Measurements from ENCODE around the gene SAP130.
"Not testable (repeated sequence)": the region's sequence is repeated elsewhere in the genome, so short reads cannot be mapped to it uniquely, and the experiment has no call there.

SAP130 gene

GRCh38 chr2:127950264-127950663 lies 77.6 kb downstream of the SAP130 start:
- no peak for DNase-seq

DNA sequence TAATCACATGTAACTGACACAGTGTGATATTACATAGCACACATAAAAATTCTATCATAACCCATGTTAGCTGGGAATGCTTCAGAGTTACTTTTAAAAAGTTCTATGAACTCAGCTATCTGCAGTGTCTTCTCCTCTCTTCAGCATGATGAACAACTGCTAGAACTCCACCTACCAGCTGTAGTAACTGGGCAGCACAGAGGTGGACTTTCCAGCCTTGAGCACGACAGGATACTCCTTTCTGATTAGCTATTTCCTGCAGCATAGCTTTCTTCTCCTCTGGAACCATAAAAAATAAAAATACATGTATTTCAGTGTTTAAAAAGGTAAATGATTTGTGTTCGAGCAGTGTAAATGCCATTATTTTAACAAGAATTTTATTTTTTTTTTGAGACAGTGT lies 82.6 kb downstream of the SAP130 start:
- no peak for DNase-seq

GRCh38 chr2:127943186-127943585 lies 84.7 kb downstream of the SAP130 start:
- DNase-seq: no peak

- no peak for DNase-seq
These were observed 85.9 kb downstream of the SAP130 start for GRCh38 chr2:127942002-127942401.

DNA sequence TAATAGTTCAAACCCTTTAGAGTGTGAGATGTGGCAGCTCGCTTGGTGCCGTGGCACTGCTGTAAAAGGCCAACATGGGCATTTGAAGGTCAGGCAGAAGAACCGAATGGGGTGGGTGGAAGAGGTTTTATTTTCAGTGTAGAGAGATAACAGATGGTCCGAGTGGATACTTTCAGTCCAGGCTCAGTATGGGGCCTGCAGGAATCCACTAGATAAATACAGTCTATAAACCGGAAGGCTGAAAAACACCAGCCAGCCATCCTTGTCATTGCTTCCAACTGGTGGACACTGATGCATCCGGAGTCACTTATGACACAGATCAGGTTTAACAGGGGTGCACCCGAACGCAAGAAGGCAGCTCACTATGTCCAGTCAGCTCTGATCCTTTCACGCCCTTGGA lies 86.4 kb downstream of the SAP130 start:
- DNase-seq: no peak

DNA sequence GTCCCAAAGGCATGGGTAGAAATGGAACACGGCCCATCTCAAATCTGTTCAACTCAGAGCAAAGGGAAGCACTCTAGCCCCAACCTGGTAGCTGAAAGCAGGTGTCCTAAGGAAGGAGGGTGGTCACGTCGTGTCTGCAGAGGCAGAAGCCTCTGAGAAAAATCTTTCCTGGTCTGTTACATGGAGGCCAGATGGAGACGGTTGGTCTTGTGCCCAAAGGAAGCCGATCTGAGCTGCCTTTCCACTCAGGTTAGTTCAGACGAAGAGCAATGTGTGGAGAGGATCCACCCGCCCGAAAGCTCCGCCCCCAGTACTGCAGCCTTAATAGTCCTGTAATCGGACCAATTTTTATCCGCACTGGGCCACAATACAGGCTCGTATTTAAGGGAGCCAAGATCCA lies 87.2 kb downstream of the SAP130 start:
- DNase-seq: no peak

- no peak for DNase-seq
These were observed 92.5 kb downstream of the SAP130 start for GRCh38 chr2:127935337-127935736.

DNA sequence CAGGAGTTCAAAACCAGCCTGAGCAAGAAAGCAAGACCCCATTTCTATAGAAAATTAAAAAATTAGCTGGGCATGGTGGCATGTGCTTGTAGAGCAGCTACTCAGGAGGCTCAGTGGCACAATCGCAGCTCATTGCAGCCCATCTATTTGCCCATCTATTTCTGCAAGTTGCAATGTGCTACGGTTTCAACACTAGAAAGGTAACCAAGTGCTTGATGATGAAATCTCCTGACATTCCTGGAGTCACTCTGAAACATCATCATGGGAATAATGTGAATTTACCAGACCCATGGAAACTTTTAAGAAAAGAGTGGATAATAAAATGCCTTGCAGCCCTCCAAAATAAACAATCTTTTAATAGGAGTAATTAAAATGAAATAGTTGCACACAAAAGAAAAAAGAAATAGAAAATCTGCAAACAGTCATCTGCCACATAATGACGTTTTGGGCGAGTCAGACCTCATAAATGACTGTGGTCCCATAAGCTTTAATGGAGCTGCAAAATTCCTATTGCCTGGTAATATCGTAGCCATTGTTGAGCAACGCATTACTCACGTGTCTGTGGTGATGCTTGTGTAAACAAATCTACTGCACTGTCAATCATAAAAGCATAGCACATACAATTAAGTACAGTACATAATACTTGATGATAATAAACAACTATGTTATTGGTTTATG lies 95.5 kb downstream of the SAP130 start:
- DNase-seq: no peak

DNA sequence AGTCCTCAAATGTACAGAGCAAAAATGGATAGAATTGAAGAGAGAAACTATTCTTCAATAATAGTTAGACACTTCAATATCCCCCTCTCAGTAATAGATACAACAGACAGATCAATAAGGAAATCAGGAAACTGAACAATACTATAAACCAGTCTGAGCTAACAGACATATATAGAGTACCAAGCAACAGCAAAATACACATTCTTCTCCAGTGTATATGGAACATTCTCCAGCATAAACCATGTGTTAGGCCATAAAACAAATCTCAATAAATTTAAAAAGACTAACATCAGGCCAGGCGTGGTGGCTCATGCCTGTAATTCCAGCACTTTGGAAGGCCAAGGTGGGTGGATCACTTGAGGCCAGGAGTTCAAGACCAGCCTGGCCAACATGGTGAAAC lies 98.4 kb downstream of the SAP130 start:
- DNase-seq: no peak

GRCh38 chr2:127927384-127927783 lies 100.5 kb downstream of the SAP130 start:
- no peak for DNase-seq

DNA sequence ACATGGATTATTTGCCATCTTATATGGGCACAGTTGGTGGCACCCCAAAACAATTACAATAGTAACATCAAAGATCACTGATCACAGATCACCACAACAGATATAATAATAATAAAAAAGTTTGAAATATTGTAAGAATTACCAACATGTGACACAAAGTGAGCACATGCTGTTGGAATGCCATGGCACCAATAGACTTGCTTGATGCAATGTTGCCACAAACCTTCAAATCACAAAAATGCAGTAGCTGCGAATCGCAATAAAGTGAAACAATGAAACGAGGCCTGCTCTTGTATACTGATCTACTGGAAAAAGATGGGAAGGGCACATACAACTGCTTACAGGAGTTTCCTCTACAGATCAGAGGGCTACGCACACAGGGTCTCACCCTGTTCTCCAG lies 109.9 kb downstream of the SAP130 start:
- no peak for DNase-seq

DNA sequence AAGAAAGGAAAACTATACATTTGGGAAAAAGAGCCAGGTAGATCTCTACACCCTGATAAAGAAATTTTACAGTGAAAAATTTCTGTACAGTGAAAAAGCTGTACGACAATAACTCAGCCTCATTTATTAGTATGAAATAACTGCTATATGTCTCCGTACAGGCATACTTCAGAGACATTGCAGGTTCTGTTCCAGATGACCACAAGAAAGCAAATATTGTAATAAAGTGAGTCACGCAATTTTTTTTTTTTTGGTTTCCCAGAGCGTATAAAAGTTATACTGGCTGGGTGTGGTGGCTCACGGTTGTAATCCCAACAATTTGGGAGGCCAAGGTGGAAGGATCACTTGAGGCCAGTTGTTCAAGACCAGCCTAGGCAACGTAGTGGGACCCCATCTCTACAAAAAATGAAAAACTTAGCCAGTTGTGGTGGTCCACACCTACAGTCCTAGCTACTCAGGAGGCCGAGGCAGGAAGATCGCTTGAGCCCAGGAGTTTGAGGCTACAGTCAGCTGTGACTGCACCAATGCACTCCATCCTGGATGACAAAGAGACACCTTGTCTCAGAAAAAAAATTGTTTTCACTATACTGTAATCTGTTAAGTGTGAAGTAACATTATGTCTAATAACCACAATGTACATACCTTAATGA lies 113.9 kb downstream of the SAP130 start:
- no peak for DNase-seq

DNA sequence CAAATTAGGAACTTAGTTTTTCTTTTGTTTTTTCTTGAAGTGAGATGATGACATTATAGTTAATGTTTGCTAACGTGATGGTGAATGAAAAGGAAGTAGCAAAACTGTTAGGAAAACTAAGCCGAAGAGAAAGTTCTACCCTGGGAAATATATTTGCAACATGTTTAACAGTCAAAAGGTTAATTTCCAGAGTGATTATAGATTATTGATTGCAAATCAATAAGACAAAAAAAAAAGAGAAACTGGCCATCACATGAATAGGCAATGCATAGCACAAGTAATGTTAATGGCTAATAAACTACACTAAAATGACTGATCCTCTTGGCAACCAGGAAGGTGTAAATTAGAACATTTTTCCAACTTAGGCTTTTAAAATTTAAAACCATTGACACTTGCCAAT lies 116.1 kb downstream of the SAP130 start:
- DNase-seq: no peak

GRCh38 chr2:127910415-127910814 lies 117.4 kb downstream of the SAP130 start:
- DNase-seq: no peak

DNA sequence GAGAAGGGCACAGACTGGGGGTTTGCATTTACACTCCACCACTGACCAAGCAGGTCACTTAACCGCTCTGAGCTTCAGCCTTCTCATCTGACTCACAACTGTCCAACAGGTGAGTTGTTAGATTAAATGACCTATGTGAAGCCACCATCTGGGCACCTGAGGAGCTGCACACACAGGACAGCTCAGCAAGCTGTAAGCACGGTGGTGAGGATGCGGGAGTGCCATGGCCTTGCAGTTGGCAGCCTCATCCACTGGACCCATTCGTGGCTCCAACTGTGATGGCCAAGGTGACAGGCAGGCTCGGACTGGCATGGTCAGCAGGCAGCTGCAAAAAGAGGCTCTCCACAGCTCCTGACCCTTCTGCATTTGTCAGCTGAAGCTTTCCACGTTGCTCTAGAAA lies 118.8 kb downstream of the SAP130 start:
- no peak for DNase-seq

GRCh38 chr2:127907733-127908400 lies 120.0 kb downstream of the SAP130 start:
- DNase-seq: not testable (repeated sequence)

DNA sequence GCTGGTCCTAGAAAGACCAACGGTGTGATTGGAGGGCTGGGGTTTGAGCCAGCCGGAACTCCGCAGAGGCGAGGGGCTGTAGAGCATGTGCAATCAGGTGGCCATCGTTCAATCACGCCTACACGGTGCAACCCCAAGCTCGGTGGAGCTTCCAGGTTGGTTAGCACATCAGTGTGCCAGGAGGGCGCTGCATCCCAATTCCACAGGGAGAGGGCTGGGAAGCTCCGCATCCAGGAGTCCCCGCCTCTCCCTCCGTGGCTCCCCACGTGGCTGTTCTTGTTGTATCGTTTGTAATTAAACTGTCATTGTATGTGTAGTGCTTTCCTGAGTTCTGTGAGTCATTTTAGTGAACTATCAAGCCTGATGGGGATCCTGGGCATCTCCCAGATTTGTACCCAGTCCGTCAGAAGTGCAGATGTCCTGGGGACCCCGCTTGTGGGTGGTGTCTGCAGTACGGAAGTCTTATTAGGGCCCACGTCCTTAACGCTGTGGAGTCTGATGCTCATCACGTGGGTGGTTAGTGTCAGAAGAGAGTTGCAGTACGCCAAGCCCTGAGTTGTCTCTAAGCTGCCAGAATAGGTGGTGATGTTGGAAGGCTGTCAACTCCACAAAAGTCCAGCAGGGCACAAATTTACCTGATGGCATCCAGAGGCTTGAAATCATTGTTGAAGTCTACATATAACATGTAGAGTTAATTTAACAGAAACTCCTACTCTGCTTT lies 121.5 kb downstream of the SAP130 start:
- DNase-seq: no peak

- DNase-seq: no peak
These were observed 126.4 kb downstream of the SAP130 start for GRCh38 chr2:127901339-127902056.

GRCh38 chr2:127897531-127898211 lies 130.2 kb downstream of the SAP130 start:
- DNase-seq: no peak

GRCh38 chr2:127893494-127893893 lies 134.4 kb downstream of the SAP130 start:
- no peak for DNase-seq

DNA sequence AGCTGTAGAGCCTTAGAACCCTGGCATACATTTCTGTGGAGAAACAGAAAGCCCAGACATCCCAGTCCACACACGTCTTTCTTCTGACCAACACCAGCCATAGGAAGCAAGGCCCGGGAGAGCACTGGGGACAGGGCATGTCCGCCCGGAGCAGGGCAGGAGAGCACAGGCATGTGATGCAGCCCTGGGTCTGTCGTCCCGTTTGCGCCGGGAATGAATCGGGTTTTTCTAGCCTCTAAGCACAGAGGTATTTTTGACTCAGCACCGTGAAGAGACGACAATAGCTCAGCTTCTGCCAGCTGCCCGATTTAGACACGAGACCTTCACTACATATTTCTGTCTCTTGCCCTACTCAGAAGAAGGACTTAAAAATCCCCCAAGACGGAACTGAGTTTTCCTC lies 134.8 kb downstream of the SAP130 start:
- DNase-seq: no peak

DNA sequence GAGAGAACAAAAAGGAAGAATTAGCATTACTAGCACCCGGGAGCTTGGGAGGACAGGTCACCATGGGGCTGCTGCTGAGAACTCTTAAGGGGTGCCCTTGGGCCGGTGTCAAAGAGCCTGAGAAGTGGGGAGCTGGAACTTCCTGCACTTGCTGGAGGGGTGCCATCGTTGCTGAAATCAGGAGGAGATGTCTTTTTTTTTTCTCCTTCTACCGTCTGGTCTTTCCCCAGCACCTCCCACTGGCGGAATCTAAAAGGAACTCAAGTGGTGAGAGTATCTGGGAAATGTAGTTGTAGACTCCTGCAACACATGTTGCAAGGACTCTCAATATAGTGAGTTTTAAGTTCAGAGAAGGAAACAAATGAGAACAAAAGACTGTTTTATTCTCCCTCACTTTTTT lies 136.0 kb downstream of the SAP130 start:
- DNase-seq: no peak

Measured in stimulated activated naive CD4-positive, alpha-beta T cell treated with Interleukin-2 at 50 U/mL for 16 hours (primary cell).